Keratinocyte (primary cell): ENCODE measurements around the gene GLS. TPM values are rescaled to one million over a fixed set of nuclear protein-coding genes. Genes with fewer than 3 reads are reported as not detected.
"Not testable (repeated sequence)": the region's sequence is repeated elsewhere in the genome, so short reads cannot be mapped to it uniquely, and the experiment has no call there.

Experiments used
- DNase-seq: peaks from one replicate; pipeline ENCODE4 v3.0.0-alpha.2; 2011; ENCODE audit warnings: low read depth, missing footprints, low spot score
- FAIRE-seq: peaks from 2 replicates; lab custom pipeline; 2011; peaks lifted over from hg19 to GRCh38; lab: Jason Lieb, UNC
- H2AFZ ChIP-seq: 2 replicates; pipeline ENCODE4 v1.6.0; 2012; ENCODE audit warnings: low read length, control low read depth, inconsistent platforms; ENCODE audit not compliant: control insufficient read depth
- H3K27ac ChIP-seq: 2 replicates; pipeline ENCODE4 v1.5.1; 2011; ENCODE audit warnings: low read length; ENCODE audit not compliant: control insufficient read depth, insufficient read depth
- H3K27me3 ChIP-seq: 3 replicates; pipeline ENCODE4 v1.6.0; 2011; ENCODE audit warnings: low read length; ENCODE audit not compliant: control insufficient read depth, insufficient read depth; ENCODE audit errors: extremely low read depth
- H3K36me3 ChIP-seq, 2 experiments: 2 replicates in 1 of 2; 3 replicates in 1 of 2; pipeline ENCODE4 v1.5.1; 2011; ENCODE audit warnings: low read length in 2 of 2, mild to moderate bottlenecking in 1 of 2; ENCODE audit not compliant: control insufficient read depth in 2 of 2, insufficient read depth in 2 of 2; ENCODE audit errors: extremely low read depth in 1 of 2
- H3K4me1 ChIP-seq: 3 replicates; pipeline ENCODE4 v1.5.1; 2011; ENCODE audit warnings: low read length; ENCODE audit not compliant: control insufficient read depth, insufficient read depth; ENCODE audit errors: extremely low read depth
- H3K4me2 ChIP-seq: 3 replicates; pipeline ENCODE4 v1.6.0; 2011; ENCODE audit warnings: low read depth, low read length; ENCODE audit not compliant: control insufficient read depth, insufficient read depth; ENCODE audit errors: extremely low read depth
- H3K4me3 ChIP-seq, 3 experiments: fragments of 200-600 bp in 1 of 3; sonication (generic) in 1 of 3; 2 replicates in 2 of 3; 3 replicates in 1 of 3; pipeline ENCODE4 v1.5.1; 2011 to 2016; ENCODE audit warnings: low read length in 3 of 3, mild to moderate bottlenecking in 3 of 3, control low read depth in 2 of 3, inconsistent platforms in 1 of 3, low read depth in 1 of 3, mixed read lengths in 1 of 3, mixed run types in 1 of 3, moderate library complexity in 1 of 3; ENCODE audit not compliant: control insufficient read depth in 2 of 3, insufficient read depth in 2 of 3; ENCODE audit errors: extremely low read depth in 1 of 3
- H3K79me2 ChIP-seq: 2 replicates; pipeline ENCODE4 v1.6.0; 2012; ENCODE audit warnings: low read length; ENCODE audit not compliant: control insufficient read depth, insufficient read depth
- H3K9ac ChIP-seq: 3 replicates; pipeline ENCODE4 v1.6.0; 2011; ENCODE audit warnings: low read length; ENCODE audit not compliant: control insufficient read depth, insufficient read depth; ENCODE audit errors: extremely low read depth
- H3K9me1 ChIP-seq: 3 replicates; pipeline ENCODE4 v1.6.0; 2011; ENCODE audit warnings: low read length; ENCODE audit not compliant: control insufficient read depth, insufficient read depth; ENCODE audit errors: extremely low read depth
- H3K9me3 ChIP-seq: 2 replicates; pipeline ENCODE4 v1.5.1; 2012; ENCODE audit warnings: low read depth, low read length; ENCODE audit not compliant: control insufficient read depth
- H4K20me1 ChIP-seq: 3 replicates; pipeline ENCODE4 v1.6.0; 2011; ENCODE audit warnings: low read length; ENCODE audit not compliant: control insufficient read depth, insufficient read depth; ENCODE audit errors: extremely low read depth
- EZH2 ChIP-seq: IDR thresholded peaks from one replicate; pipeline ENCODE4 v1.6.1; 2012; ENCODE audit warnings: inconsistent platforms, mild to moderate bottlenecking, low read length, moderate library complexity
- dilution Hi-C: fragments of 300-500 bp; cut with MboI; formaldehyde crosslinking; loops from one replicate; pipeline ENCODE4 v1.7.0; 2020; ENCODE audit warnings: low sequenced_read_pairs; ENCODE audit not compliant: extremely low pct_ligation_motif_present
- polyA plus RNA-seq, 5 experiments: library from polyadenylated mRNA; depleted of rRNA in 3 of 5; stranded (reverse) in 3 of 5; stranded (forward) in 1 of 5; unstranded in 1 of 5; fragments of >200 nt; gene quantifications; 1 replicate in 1 of 5; 2 replicates in 3 of 5; 3 replicates in 1 of 5; pipeline versions ENCODE4 v1.2.1 to v1.2.3, GENCODE V29; 2011 to 2012; ENCODE audit warnings: missing spikeins in 2 of 5, low read depth in 1 of 5, low replicate concordance in 1 of 5
- TF ChIP-seq, protein P1 (sequence below), 3 experiments: IDR thresholded peaks in 1 of 3; conservative IDR thresholded peaks in 1 of 3; optimal IDR thresholded peaks in 1 of 3; 2 replicates in 2 of 3; 3 replicates in 1 of 3; pipeline versions ENCODE3 to v1.5.1; 2011; ENCODE audit warnings: low read length in 3 of 3, mild to moderate bottlenecking in 3 of 3, moderate library complexity in 2 of 3, control low read depth in 1 of 3, inconsistent platforms in 1 of 3; ENCODE audit not compliant: insufficient read depth in 2 of 3; ENCODE audit errors: extremely low read depth in 1 of 3

The GLS gene
- polyA plus RNA-seq, 1 donor (not counting 4 experiments of a cell fraction or from before 2014, with no cell fraction given): 130 TPM

DNA sequence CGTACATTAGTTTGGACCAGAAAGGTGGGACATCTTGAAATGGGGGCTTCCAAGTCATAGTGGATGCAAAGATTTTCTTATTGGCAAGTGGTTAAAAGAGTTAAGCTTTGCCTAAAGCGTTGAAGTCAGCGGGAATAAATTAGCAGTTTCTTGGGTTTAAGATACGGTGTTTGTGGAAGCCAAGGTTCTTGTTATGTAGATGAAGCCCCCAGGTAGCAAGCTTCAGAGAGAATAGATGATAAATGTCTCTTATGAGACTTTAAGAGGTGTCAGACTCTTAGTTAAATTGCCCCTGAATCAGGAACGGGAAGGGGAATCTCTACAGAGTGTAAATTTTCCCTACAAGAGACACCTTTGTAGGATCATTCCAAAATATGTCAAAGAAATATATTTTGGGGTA is 10.9 kb upstream of the GLS start:
- Histone ChIP-seq H4K20me1 (no peaks in the 10 kb centered on the region), H3K36me3 (no peaks in the 10 kb centered on the region), H3K9me3 (no peaks in the 10 kb centered on the region), H3K9me1 (no peaks in the 10 kb centered on the region), H3K27ac (no peak overlapping the region), H3K79me2 (no peaks in the 10 kb centered on the region), H3K4me3 (no peak overlapping the region), H2AFZ (no peak overlapping the region), H3K4me2 (no peak overlapping the region), H3K9ac (no peak overlapping the region), H3K4me1 (no peaks in the 10 kb centered on the region), H3K27me3 (no peaks in the 10 kb centered on the region)
- FAIRE-seq (no peak), DNase-seq (no peak)
- no peak for TF ChIP-seq EZH2
- TF ChIP-seq, protein P1, sequence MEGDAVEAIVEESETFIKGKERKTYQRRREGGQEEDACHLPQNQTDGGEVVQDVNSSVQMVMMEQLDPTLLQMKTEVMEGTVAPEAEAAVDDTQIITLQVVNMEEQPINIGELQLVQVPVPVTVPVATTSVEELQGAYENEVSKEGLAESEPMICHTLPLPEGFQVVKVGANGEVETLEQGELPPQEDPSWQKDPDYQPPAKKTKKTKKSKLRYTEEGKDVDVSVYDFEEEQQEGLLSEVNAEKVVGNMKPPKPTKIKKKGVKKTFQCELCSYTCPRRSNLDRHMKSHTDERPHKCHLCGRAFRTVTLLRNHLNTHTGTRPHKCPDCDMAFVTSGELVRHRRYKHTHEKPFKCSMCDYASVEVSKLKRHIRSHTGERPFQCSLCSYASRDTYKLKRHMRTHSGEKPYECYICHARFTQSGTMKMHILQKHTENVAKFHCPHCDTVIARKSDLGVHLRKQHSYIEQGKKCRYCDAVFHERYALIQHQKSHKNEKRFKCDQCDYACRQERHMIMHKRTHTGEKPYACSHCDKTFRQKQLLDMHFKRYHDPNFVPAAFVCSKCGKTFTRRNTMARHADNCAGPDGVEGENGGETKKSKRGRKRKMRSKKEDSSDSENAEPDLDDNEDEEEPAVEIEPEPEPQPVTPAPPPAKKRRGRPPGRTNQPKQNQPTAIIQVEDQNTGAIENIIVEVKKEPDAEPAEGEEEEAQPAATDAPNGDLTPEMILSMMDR (optimal IDR thresholded peaks at IDR 0.05 in 1 of 3, IDR thresholded peaks at IDR 0.05 in 1 of 3, conservative IDR thresholded peaks at IDR 0.05 in 1 of 3; ENCODE audit: extremely low read depth in 1 of 3, insufficient read depth in 2 of 3, low read length in 3 of 3): no peak
- dilution Hi-C loops: no loop called here

DNA sequence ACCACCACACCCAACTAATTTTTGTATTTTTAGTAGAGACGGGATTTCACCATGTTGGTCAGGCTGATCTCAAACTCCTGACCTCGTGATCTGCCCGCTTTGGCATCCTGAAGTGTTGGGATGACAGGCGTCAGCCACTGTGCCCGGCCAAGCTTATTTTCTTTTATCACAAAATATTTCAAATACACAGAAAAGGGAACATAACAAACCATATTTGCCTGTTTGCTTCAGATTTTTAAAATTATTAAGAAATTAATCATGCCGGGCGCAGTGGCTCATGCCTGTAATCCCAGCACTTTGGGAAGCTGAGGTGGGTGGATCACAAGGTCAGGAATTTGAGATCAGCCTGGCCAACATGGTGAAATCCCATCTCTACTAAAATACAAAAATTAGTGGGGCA is 7.2 kb upstream of the GLS start:
- H3K27me3 ChIP-seq, H3K27ac ChIP-seq, H3K9ac ChIP-seq, H3K4me2 ChIP-seq, H3K9me3 ChIP-seq, H3K79me2 ChIP-seq, DNase-seq, FAIRE-seq, H3K4me1 ChIP-seq, H3K36me3 ChIP-seq, H2AFZ ChIP-seq, H3K9me1 ChIP-seq, H4K20me1 ChIP-seq, H3K4me3 ChIP-seq, dilution Hi-C loops: not testable (repeated sequence)

DNA sequence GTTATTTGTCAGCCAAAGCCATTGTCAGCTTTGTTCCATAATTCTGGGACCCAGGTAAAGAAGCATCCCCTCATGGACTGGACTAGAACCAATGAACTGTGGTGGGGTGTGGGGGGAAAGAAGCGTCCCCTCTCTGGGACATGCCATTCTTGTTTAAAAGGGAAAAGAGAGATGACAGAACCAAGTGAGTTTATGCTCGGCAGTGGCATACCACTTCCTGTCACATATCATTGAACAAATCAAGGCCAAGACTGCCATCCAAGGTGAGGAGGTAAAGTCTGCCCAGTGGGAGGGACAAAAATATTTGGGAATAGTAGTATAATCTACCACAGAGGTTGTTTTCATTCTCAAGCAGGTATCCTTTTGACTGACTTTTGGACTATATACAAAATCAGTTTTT is 4.7 kb upstream of the GLS start:
- dilution Hi-C loops: no loop called here
- H3K27me3 ChIP-seq: no peaks in the 10 kb centered on the region
- no peaks in the 10 kb centered on the region for H3K9me3 ChIP-seq

More for the DNA sequence above, 4.7 kb upstream of the GLS start:
- no peaks in the 10 kb centered on the region for H3K36me3 ChIP-seq
- peaks cover 5% of the 10 kb centered on the region for H3K4me1 ChIP-seq
- DNase-seq: no peak
- H3K9me1 ChIP-seq: no peaks in the 10 kb centered on the region
- TF ChIP-seq EZH2: no peak
- TF ChIP-seq, protein P1 (optimal IDR thresholded peaks at IDR 0.05 in 1 of 3, IDR thresholded peaks at IDR 0.05 in 1 of 3, conservative IDR thresholded peaks at IDR 0.05 in 1 of 3; ENCODE audit: extremely low read depth in 1 of 3, insufficient read depth in 2 of 3, low read length in 3 of 3): no peak
- FAIRE-seq: no peak
- H3K79me2 ChIP-seq: peaks cover 2% of the 10 kb centered on the region
- H3K4me2 ChIP-seq: no peak overlapping the region
- H3K27ac ChIP-seq: no peak overlapping the region
- H4K20me1 ChIP-seq: no peaks in the 10 kb centered on the region
- no peak overlapping the region for H3K9ac ChIP-seq
- H3K4me3 ChIP-seq: no peak overlapping the region
- no peak overlapping the region for H2AFZ ChIP-seq
